Thyroid gland (tissue), 4 donors: ENCODE measurements around the gene MRPL32. TPM values are rescaled to one million over a fixed set of nuclear protein-coding genes. Genes with fewer than 3 reads are reported as not detected.

Experiments
- DNase-seq, 2 donors: peaks; one replicate each; pipeline ENCODE4 v3.0.0-alpha.2; 2019
- H3K27ac ChIP-seq, 3 donors: fragments of 200-600 bp; sonication (generic); 1 replicate in 2 of 3; 2 replicates in 1 of 3; pipeline ENCODE4 v1.5.1; 2016 to 2019; ENCODE audit warnings: mild to moderate bottlenecking in 1 of 3, moderate library complexity in 1 of 3
- H3K27me3 ChIP-seq: fragments of 200-600 bp; sonication (generic); one replicate; pipeline ENCODE4 v1.5.1; 2019
- H3K36me3 ChIP-seq, 2 donors: fragments of 200-600 bp; sonication (generic); one replicate each; pipeline ENCODE4 v1.5.1; 2016 to 2019
- H3K4me1 ChIP-seq, 2 donors: fragments of 200-600 bp; sonication (generic); one replicate each; pipeline ENCODE4 v1.5.1; 2017 to 2019
- H3K4me3 ChIP-seq, 3 donors: fragments of 200-600 bp; sonication (generic); replicated peaks in 1 of 3; 1 replicate in 2 of 3; 2 replicates in 1 of 3; pipeline ENCODE4 v1.5.1; 2016; ENCODE audit warnings: mild to moderate bottlenecking in 1 of 3
- H3K9me3 ChIP-seq: fragments of 200-600 bp; sonication (generic); one replicate; pipeline ENCODE4 v1.5.1; 2017
- POLR2A ChIP-seq, 2 donors: fragments of 450-650 bp; IDR thresholded peaks; one replicate each; pipeline ENCODE4 v1.6.1; 2017; ENCODE audit warnings: antibody characterized with exemption in 2 of 2, mild to moderate bottlenecking in 2 of 2, moderate library complexity in 1 of 2
- WGBS, 2 donors: methylation state at CpG; one replicate each; pipeline ENCODE4 v1.1.5; 2017; 5-methylcytosine and 5-hydroxymethylcytosine counted together
- intact Hi-C: fragments of 100-400 bp; cut with DNase I; formaldehyde crosslinking; loops from one replicate; pipeline ENCODE4 v1.15.1; 2023
- total RNA-seq, 4 donors: library from RNA; depleted of rRNA; stranded (reverse); fragments of >200 nt; gene quantifications; one replicate each; pipeline ENCODE4 v1.2.3, GENCODE V29; 2016
- TF ChIP-seq, protein P1 (sequence below), 6 experiments: fragments of 200-600 bp in 3 of 6; fragments of 450-650 bp in 3 of 6; sonication (generic) in 3 of 6; IDR thresholded peaks; one replicate each; pipeline ENCODE4 v1.5.1; 2016 to 2019; ENCODE audit warnings: antibody characterized with exemption in 6 of 6, mild to moderate bottlenecking in 2 of 6, inconsistent platforms in 1 of 6, moderate library complexity in 1 of 6

MRPL32 gene
- total RNA-seq, 4 donors from 2014 or later, result 49.4 to 68.7 (median 56.9) TPM

DNA sequence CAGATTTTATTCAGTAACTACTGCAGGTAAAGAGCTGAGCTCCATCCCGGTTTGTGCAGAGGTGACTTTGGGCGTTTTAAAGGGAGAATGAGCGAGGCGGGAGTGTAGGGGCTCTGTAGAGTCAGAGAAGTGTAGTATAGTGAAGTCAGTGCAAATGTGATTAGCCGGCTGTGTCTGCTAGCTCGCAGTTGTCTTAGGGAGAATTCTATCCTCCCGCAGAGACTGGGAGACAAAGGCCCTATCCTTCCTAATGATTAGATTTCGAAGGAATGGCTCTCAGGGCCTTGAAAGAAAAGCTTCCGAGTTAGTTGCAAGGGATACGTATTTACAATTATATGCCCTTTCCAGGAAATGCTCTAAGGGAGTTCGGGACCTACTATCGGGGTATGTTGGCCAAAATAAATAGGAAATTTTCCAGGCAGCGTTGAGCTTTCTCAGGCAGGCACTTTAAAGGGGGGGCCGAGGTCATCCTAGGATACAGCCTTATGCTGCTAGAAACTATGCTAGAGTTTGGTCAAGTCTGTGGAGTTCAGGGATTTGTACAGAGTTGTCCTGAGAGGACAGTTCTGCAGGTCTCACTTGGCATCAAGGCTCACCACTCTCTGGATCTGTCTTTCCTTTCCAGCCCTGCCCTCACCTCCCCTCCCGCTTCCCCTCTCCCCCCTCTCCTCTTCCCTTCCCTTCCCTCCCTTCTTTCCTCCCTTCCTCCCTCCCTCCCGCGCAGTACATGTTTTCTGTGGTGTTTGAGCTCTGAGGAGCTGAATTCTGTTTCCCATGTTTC is 825 bp downstream of the MRPL32 start:
- peak; percentile 9 to 15 for DNase-seq
- peaks cover 27 to 28% of the 10 kb centered on the region in 2 donors for H3K4me1 ChIP-seq
- TF ChIP-seq POLR2A (IDR thresholded peaks at IDR 0.05), result no peak
- TF ChIP-seq, protein P1, sequence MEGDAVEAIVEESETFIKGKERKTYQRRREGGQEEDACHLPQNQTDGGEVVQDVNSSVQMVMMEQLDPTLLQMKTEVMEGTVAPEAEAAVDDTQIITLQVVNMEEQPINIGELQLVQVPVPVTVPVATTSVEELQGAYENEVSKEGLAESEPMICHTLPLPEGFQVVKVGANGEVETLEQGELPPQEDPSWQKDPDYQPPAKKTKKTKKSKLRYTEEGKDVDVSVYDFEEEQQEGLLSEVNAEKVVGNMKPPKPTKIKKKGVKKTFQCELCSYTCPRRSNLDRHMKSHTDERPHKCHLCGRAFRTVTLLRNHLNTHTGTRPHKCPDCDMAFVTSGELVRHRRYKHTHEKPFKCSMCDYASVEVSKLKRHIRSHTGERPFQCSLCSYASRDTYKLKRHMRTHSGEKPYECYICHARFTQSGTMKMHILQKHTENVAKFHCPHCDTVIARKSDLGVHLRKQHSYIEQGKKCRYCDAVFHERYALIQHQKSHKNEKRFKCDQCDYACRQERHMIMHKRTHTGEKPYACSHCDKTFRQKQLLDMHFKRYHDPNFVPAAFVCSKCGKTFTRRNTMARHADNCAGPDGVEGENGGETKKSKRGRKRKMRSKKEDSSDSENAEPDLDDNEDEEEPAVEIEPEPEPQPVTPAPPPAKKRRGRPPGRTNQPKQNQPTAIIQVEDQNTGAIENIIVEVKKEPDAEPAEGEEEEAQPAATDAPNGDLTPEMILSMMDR (IDR thresholded peaks at IDR 0.05), result no peak
- H3K4me3 ChIP-seq, result peak overlapping the region; percentile 46 to 77 (median 57)
- WGBS, 2 donors, result 2% methylated on average over 17 of the region's 17 CpGs
- peak overlapping the region; percentile 7 to 65 (median 58) for H3K27ac ChIP-seq
- no peaks in the 10 kb centered on the region for H3K9me3 ChIP-seq
- H3K36me3 ChIP-seq, result peaks cover 16 to 18% of the 10 kb centered on the region in 2 donors
- no peaks in the 10 kb centered on the region for H3K27me3 ChIP-seq
- intact Hi-C loops, result no loop called here

DNA sequence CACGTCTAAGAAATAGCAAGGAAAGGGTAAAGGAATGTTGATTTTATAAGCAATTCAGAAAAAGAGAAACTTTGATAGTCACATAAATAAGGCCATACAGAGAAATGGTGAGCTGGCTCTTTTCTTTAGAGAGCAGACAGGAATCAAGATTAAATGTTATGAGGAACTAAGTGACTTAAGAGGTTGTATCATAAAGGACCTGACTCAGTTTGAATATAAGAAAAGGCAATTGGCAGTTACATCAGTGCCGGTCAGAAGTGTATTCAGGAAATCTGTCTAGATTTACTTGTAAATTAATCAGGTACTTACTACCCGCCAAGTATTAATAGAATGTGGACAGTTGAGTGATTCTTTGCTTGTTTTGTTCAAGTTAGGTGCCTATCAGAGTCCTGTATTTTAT is 2.1 kb downstream of the MRPL32 start:
- H3K4me1 ChIP-seq, result peaks cover 25 to 27% of the 10 kb centered on the region in 2 donors
- H3K27me3 ChIP-seq, result no peaks in the 10 kb centered on the region
- TF ChIP-seq, protein P1 (IDR thresholded peaks at IDR 0.05), result no peak
- no peak for TF ChIP-seq POLR2A (IDR thresholded peaks at IDR 0.05)
- no peak overlapping the region for H3K4me3 ChIP-seq
- 87 to 89% methylated on average over 3 of the region's 3 CpGs for whole genome bisulfite sequencing, 2 donors
- H3K9me3 ChIP-seq, result no peaks in the 10 kb centered on the region
- H3K36me3 ChIP-seq, result peaks cover 21 to 25% of the 10 kb centered on the region in 2 donors
- DNase-seq, result no peak
- no peak overlapping the region for H3K27ac ChIP-seq
- intact Hi-C loops, result no loop called here

DNA sequence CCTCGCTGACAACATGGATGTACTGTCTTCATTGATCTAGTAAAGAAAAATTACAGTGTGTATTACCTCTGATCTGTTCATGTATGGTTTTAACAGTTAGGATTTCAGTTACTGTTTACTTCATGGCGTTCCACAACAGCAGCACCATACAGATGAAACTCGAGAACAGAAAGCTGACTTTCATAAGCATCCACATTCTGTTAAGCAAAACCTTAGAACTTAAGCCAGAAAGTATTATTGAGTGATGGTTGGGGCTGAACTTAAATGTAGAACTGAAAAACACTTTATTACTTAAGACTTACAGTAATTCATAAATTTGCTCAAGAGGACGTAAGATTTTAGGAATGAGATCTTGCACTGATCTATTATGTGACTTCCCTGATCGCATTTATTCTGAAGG is 3.7 kb downstream of the MRPL32 start:
- H3K9me3 ChIP-seq, result no peaks in the 10 kb centered on the region
- TF ChIP-seq, protein P1 (IDR thresholded peaks at IDR 0.05), result no peak
- no peak for TF ChIP-seq POLR2A (IDR thresholded peaks at IDR 0.05)
- no peaks in the 10 kb centered on the region for H3K27me3 ChIP-seq
- H3K4me3 ChIP-seq, result no peak overlapping the region
- intact Hi-C loops, result no loop called here
- peaks cover 21 to 25% of the 10 kb centered on the region in 2 donors for H3K36me3 ChIP-seq
- H3K27ac ChIP-seq, result no peak overlapping the region
- 95 to 96% methylated on average over 5 of the region's 5 CpGs for WGBS, 2 donors
- peaks cover 12 to 15% of the 10 kb centered on the region in 2 donors for H3K4me1 ChIP-seq
- DNase-seq, result no peak

DNA sequence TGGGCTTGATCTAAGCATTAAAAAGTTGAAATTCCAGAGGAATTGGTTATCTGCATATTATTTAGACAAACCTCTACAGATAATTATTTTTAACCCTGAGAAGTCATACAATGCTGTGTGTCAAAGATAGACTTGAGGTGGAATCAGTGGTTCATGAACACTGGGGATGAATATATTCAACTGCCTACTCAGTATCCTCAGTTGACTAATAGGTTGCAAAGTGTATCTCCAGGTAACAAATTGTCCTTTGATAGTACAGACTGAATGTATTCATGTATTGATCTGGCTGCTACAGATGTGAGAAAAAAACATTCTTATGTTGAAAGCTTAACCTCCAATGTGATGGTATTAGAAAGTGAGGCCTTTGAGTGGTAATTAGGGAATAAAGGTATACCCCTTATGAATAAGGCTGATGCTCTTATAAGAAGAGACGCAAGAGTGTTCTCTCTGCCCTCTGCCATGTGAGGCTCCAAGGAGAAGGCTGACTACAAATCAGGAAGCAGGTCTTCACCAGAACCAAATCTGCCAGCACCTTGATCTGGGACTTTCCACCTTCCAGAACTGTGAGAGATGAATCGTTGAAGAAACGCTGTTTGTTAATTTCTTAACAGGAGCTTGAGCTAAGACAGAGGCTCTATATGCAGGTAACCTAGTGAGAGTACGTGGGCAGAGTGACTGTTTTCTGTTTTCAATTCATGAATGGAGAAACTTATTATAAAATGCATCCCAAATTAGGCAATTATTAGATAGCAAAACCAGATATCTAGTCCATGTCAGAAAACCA is 7.5 kb downstream of the MRPL32 start:
- intact Hi-C loops, result loop anchor here (5.0 to 10.0 kb wide), 2 partner anchors 323 to 525 kb away; no protein-coding TSS in a partner anchor
- Histone ChIP-seq H3K4me1 (no peaks in the 10 kb centered on the region), H3K27ac (no peak overlapping the region), H3K9me3 (no peaks in the 10 kb centered on the region), H3K4me3 (no peak overlapping the region), H3K36me3 (peaks cover 21 to 25% of the 10 kb centered on the region in 2 donors), H3K27me3 (no peaks in the 10 kb centered on the region)
- 79 to 96% methylated on average over 4 of the region's 4 CpGs for WGBS, 2 donors
- TF ChIP-seq, protein P1 (IDR thresholded peaks at IDR 0.05), result no peak
- no peak for TF ChIP-seq POLR2A (IDR thresholded peaks at IDR 0.05)
- no peak for DNase-seq
